ENCODE results near the gene HDAC7. TPM values are rescaled to one million over a fixed set of nuclear protein-coding genes. Genes with fewer than 3 reads are reported as not detected.

Gene HDAC7
- total RNA-seq, 1 experiment from 2014 or later: 3.6 TPM

DNA sequence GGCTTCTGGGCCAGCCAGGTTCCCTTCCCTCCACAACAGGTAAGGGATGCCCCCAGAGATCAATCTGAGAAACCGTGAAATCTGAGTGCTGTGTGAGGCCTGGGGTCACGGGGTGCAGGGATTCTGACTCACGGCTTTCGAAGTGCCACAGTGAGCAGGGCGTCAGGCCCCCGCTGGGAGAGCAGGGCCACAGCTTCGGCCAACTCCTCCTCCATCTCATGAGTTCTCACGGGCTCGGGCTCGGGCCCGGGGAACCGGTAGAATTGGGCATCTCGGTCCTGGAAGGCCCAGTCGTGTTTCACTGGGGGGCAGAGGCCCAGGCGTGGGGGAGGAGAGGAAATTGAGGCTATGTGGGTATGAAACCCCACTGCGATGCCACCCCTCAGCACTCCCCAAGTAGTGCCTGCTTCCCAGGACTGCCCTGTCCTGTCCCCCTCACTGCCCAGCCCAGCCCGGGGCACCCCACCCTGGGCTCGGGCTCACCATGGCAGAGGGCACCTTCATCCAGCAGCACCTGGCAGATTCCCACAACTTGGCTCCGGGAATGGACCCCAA is 68.7 kb downstream of the HDAC7 start:
- in situ Hi-C loops (cut with HindIII; ENCODE audit: low pct_unique_long_range_greater_than_20kb, low sequenced_read_pairs): no loop called here
- DNase-seq (ENCODE audit: low read depth, low spot score): no peak

- in situ Hi-C loops (cut with HindIII; ENCODE audit: low pct_unique_long_range_greater_than_20kb, low sequenced_read_pairs): no loop called here
- DNase-seq (ENCODE audit: low read depth, low spot score): no peak
Measured at GRCh38 chr12:47750229-47750798, 69.4 kb downstream of the HDAC7 start.

- in situ Hi-C loops (cut with HindIII; ENCODE audit: low pct_unique_long_range_greater_than_20kb, low sequenced_read_pairs): no loop called here
Measured at GRCh38 chr12:47748899-47749298, 70.8 kb downstream of the HDAC7 start.

DNA sequence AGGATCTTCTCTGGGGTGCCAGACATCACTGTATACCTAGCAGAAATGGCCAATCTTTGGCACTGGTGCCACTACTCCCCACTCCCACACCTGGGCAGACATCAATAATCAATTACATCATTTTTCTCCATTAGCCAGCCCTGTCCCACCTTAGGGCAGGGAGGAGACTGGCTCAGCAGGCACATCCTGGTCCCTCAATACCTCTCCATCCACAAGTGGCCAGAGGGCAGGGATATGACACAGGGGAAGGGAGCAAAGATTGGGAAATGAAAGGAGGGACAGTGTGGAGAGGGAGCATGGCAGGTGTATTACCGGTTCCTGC is 71.2 kb downstream of the HDAC7 start:
- no peak for DNase-seq (ENCODE audit: low read depth, low spot score)
- in situ Hi-C loops (cut with HindIII; ENCODE audit: low pct_unique_long_range_greater_than_20kb, low sequenced_read_pairs): no loop called here

More at GRCh38 chr12:47748899-47749298, 70.8 kb downstream of the HDAC7 start:
- DNase-seq (ENCODE audit: low read depth, low spot score): no peak

DNA sequence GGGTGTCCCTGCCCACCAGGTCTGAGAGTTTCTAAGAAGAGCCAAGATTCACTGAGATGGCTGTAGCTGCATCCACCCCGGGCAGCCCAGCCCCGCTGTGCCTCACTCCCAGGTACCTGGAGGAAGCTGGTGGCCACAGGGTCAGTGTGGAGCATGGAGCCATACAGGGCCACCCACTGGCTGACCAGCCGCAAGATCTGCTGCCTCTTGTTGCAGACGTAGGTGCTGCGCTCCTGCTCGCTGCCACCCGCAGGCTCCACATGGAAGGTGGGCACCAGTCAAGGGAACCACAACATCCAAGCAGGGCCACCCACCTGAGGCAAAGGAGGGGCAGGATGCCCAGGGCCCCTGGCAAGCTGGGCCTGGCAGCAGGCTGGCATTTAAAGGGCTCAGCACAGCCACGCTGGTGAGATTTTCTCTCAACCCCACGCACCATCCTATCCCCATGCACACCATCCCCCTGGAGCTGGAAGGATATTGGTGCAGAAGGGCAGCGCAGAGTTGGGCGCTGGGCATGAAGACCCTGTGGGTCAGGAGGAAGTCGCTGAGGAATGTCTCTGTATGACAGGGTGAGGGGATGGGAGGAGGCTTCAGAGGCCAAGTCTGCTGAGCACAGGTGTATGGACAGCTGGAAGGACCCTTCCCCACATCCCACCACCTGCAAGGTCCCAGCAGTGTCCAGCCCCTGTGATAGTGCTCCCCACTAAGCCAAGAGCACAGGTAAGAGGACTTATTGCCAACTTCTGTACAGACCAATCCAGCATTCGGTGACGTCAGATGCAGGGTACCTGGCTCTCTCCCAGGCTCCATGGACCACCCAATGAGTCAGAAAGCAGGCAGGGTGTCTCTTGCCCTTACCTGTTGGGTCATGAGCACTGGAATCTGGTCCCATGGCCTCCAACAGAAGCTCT is 71.9 kb downstream of the HDAC7 start:
- no peak for DNase-seq (ENCODE audit: low read depth, low spot score)
- in situ Hi-C loops (cut with HindIII; ENCODE audit: low pct_unique_long_range_greater_than_20kb, low sequenced_read_pairs): no loop called here

GRCh38 chr12:47747126-47747525 is 72.6 kb downstream of the HDAC7 start:
- DNase-seq (ENCODE audit: low read depth, low spot score): no peak
- in situ Hi-C loops (cut with HindIII; ENCODE audit: low pct_unique_long_range_greater_than_20kb, low sequenced_read_pairs): no loop called here

GRCh38 chr12:47746523-47746922 is 73.2 kb downstream of the HDAC7 start:
- in situ Hi-C loops (cut with HindIII; ENCODE audit: low pct_unique_long_range_greater_than_20kb, low sequenced_read_pairs): no loop called here

GRCh38 chr12:47746073-47746472 is 73.6 kb downstream of the HDAC7 start:
- in situ Hi-C loops (cut with HindIII; ENCODE audit: low pct_unique_long_range_greater_than_20kb, low sequenced_read_pairs): no loop called here
- no peak for DNase-seq (ENCODE audit: low read depth, low spot score)

More at GRCh38 chr12:47746523-47746922, 73.2 kb downstream of the HDAC7 start:
- no peak for DNase-seq (ENCODE audit: low read depth, low spot score)

GRCh38 chr12:47745485-47746041 is 74.1 kb downstream of the HDAC7 start:
- DNase-seq (ENCODE audit: low read depth, low spot score): no peak
- in situ Hi-C loops (cut with HindIII; ENCODE audit: low pct_unique_long_range_greater_than_20kb, low sequenced_read_pairs): no loop called here

GRCh38 chr12:47744778-47745436 is 74.8 kb downstream of the HDAC7 start:
- DNase-seq (ENCODE audit: low read depth, low spot score): no peak
- in situ Hi-C loops (cut with HindIII; ENCODE audit: low pct_unique_long_range_greater_than_20kb, low sequenced_read_pairs): no loop called here

GRCh38 chr12:47744005-47744651 is 75.6 kb downstream of the HDAC7 start:
- in situ Hi-C loops (cut with HindIII; ENCODE audit: low pct_unique_long_range_greater_than_20kb, low sequenced_read_pairs): no loop called here
- no peak for DNase-seq (ENCODE audit: low read depth, low spot score)

- no peak for DNase-seq (ENCODE audit: low read depth, low spot score)
- in situ Hi-C loops (cut with HindIII; ENCODE audit: low pct_unique_long_range_greater_than_20kb, low sequenced_read_pairs): no loop called here
Measured at GRCh38 chr12:47743311-47743860, 76.3 kb downstream of the HDAC7 start.

- DNase-seq (ENCODE audit: low read depth, low spot score): peak; percentile 65
- in situ Hi-C loops (cut with HindIII; ENCODE audit: low pct_unique_long_range_greater_than_20kb, low sequenced_read_pairs): no loop called here
Measured at GRCh38 chr12:47742253-47742825, 77.4 kb downstream of the HDAC7 start.

GRCh38 chr12:47741340-47741703 is 78.4 kb downstream of the HDAC7 start:
- peak; percentile 87 for DNase-seq (ENCODE audit: low read depth, low spot score)
- in situ Hi-C loops (cut with HindIII; ENCODE audit: low pct_unique_long_range_greater_than_20kb, low sequenced_read_pairs): no loop called here

GRCh38 chr12:47740606-47741339 is 78.9 kb downstream of the HDAC7 start:
- in situ Hi-C loops (cut with HindIII; ENCODE audit: low pct_unique_long_range_greater_than_20kb, low sequenced_read_pairs): no loop called here
- no peak for DNase-seq (ENCODE audit: low read depth, low spot score)

DNA sequence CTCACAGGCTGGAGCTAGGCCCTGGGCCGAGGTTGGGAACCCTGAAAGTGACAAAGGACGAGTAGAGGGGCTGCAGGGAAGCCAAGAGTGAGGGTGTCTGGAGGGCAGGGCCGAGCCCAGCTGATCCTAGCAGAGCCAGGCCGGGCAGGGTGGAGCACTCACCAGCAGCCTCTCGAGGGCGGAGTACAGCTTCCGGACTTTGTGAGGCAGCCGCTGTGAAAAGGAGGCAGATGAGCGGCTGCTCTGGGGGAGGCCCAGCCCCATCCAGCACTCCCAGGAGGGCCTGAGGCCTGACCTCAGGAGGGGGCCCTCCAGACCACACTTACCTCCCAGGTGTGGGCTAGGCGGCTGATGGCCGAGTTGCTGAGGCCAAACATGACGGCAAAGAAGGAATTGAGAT is 79.7 kb downstream of the HDAC7 start:
- no peak for DNase-seq (ENCODE audit: low read depth, low spot score)
- in situ Hi-C loops (cut with HindIII; ENCODE audit: low pct_unique_long_range_greater_than_20kb, low sequenced_read_pairs): no loop called here

GRCh38 chr12:47739297-47739696 is 80.4 kb downstream of the HDAC7 start:
- DNase-seq (ENCODE audit: low read depth, low spot score): no peak
- in situ Hi-C loops (cut with HindIII; ENCODE audit: low pct_unique_long_range_greater_than_20kb, low sequenced_read_pairs): no loop called here
